Middle frontal gyrus (tissue), 1 donor: ENCODE measurements around the gene REPS2.
A peak's percentile ranks its signal among the peaks of the same experiment; 100 is the strongest.

Experiments
- DNase-seq: peaks from one replicate; pipeline ENCODE4 v3.0.0-alpha.2; 2015; ENCODE audit warnings: low spot score; ENCODE audit errors: extremely low spot score

The REPS2 gene

GRCh38 chrX:17081968-17082367, 135.5 kb downstream of the REPS2 start:
- no peak for DNase-seq

- DNase-seq, result no peak
Observed at GRCh38 chrX:17082831-17083230, 136.4 kb downstream of the REPS2 start.

- no peak for DNase-seq
Observed at GRCh38 chrX:17086317-17086716, 139.9 kb downstream of the REPS2 start.

- DNase-seq, result no peak
Observed at GRCh38 chrX:17095161-17095560, 148.7 kb downstream of the REPS2 start.

GRCh38 chrX:17098516-17099247, 152.2 kb downstream of the REPS2 start:
- no peak for DNase-seq

GRCh38 chrX:17104433-17104832, 158.0 kb downstream of the REPS2 start:
- no peak for DNase-seq

- DNase-seq, result no peak
Observed at GRCh38 chrX:17120816-17121215, 174.4 kb downstream of the REPS2 start.

GRCh38 chrX:17154001-17154400, 207.5 kb downstream of the REPS2 start:
- DNase-seq, result no peak

- DNase-seq, result no peak
Observed at GRCh38 chrX:17160975-17161374, 214.5 kb downstream of the REPS2 start.

GRCh38 chrX:17161991-17162390, 215.5 kb downstream of the REPS2 start:
- no peak for DNase-seq

GRCh38 chrX:17164079-17164478, 217.6 kb downstream of the REPS2 start:
- DNase-seq, result no peak

GRCh38 chrX:17164941-17165340, 218.5 kb downstream of the REPS2 start:
- DNase-seq, result no peak

GRCh38 chrX:17167915-17168314, 221.5 kb downstream of the REPS2 start:
- DNase-seq, result no peak

- DNase-seq, result no peak
Observed at GRCh38 chrX:17170973-17171372, 224.5 kb downstream of the REPS2 start.

GRCh38 chrX:17174671-17175070, 228.2 kb downstream of the REPS2 start:
- peak; percentile 18 for DNase-seq

- no peak for DNase-seq
Observed at GRCh38 chrX:17182317-17182716, 235.9 kb downstream of the REPS2 start.

GRCh38 chrX:17183566-17183965, 237.1 kb downstream of the REPS2 start:
- no peak for DNase-seq

- no peak for DNase-seq
Observed at GRCh38 chrX:17185431-17185830, 239.0 kb downstream of the REPS2 start.

- no peak for DNase-seq
Observed at GRCh38 chrX:17187136-17187756, 240.8 kb downstream of the REPS2 start.

GRCh38 chrX:17192106-17192505, 245.6 kb downstream of the REPS2 start:
- no peak for DNase-seq
